ENCODE measurements around the gene ANKUB1. TPM values are rescaled to one million over a fixed set of nuclear protein-coding genes. Genes with fewer than 3 reads are reported as not detected.

Gene ANKUB1
- total and polyA plus RNA-seq, 10 of the 15 experiments (the other 5 are each of a cell fraction or from before 2014, with no cell fraction given) = 0.08 TPM; not detected in 9

DNA sequence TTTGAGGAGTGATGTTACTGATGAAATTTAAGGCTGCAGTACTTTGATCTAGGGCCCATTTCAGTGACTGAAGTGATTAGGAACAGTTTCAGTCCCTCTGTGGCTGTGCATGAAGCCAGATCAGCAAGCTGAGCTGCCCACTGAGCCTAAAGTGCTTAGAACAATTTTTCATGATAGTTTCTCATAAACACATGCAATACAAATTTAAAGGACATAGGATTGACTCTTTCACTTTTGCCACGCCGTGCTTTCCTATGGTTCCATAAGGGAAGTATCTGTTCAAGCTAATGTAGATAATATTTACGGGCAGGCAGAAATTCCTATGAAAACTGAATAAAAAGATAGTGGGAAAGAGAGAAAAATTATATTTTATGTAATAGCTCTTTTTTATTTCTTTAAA lies 10.6 kb downstream of the ANKUB1 start (continued):
- TF ChIP-seq, protein P1, sequence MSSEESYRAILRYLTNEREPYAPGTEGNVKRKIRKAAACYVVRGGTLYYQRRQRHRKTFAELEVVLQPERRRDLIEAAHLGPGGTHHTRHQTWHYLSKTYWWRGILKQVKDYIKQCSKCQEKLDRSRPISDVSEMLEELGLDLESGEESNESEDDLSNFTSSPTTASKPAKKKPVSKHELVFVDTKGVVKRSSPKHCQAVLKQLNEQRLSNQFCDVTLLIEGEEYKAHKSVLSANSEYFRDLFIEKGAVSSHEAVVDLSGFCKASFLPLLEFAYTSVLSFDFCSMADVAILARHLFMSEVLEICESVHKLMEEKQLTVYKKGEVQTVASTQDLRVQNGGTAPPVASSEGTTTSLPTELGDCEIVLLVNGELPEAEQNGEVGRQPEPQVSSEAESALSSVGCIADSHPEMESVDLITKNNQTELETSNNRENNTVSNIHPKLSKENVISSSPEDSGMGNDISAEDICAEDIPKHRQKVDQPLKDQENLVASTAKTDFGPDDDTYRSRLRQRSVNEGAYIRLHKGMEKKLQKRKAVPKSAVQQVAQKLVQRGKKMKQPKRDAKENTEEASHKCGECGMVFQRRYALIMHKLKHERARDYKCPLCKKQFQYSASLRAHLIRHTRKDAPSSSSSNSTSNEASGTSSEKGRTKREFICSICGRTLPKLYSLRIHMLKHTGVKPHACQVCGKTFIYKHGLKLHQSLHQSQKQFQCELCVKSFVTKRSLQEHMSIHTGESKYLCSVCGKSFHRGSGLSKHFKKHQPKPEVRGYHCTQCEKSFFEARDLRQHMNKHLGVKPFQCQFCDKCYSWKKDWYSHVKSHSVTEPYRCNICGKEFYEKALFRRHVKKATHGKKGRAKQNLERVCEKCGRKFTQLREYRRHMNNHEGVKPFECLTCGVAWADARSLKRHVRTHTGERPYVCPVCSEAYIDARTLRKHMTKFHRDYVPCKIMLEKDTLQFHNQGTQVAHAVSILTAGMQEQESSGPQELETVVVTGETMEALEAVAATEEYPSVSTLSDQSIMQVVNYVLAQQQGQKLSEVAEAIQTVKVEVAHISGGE (CRISPR knock-in tag; IDR thresholded peaks at IDR 0.05) = no peak
- TF ChIP-seq STAT1 (conservative IDR thresholded peaks at IDR 0.05) (no peak), DPF2 (IDR thresholded peaks at IDR 0.05) (no peak)

DNA sequence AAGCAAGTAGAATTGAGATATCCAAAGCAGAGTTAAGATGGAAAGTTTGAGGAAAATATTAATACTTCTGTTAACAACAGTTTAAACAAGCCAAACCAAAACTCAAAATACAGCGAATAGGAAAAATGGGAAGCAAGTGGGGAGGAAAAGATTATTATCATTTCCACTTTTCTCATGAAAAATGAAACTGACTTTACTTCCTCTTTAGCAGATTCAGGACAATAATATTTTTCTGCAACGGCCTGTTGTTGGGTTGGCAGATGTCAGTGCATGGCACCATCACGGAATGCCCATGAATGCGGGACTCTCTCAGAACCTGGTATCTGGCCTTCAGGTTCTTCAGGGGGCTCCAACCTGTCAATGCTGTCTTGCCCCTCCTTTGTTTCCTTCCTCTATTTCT lies 11.1 kb downstream of the ANKUB1 start:
- Histone ChIP-seq H3K79me2 (ENCODE audit: control insufficient read depth, insufficient read depth, low read length) (no peaks in the 10 kb centered on the region), H2AFZ (ENCODE audit: control insufficient read depth, low read depth, low read length) (no peak overlapping the region; the same call in 1 of the 2 replicates), H3K4me2 (ENCODE audit: control insufficient read depth, insufficient read depth) (peak overlapping the region; percentile 59; the same call in 1 of the 2 replicates), H4K20me1 (ENCODE audit: control insufficient read depth, insufficient read depth) (no peaks in the 10 kb centered on the region), H3K4me1 (ENCODE audit: control insufficient read depth, insufficient read depth, low read length) (peaks cover 4% of the 10 kb centered on the region), H3K27me3 (replicated peaks in 1 of 2; ENCODE audit: control insufficient read depth in 2 of 2, insufficient read depth in 2 of 2, low read length in 1 of 2) (no peaks in the 10 kb centered on the region; a peak in 2 of 4 replicates), H3K9me3 (replicated peaks; ENCODE audit: control insufficient read depth, insufficient read depth, low read length) (no peaks in the 10 kb centered on the region; the same call in 2 of the 3 replicates), H3K9ac (ENCODE audit: control insufficient read depth, insufficient read depth, low read length) (no peak overlapping the region), H3K36me3 (ENCODE audit: control insufficient read depth in 2 of 2, insufficient read depth in 2 of 2, low read length in 1 of 2) (no peaks in the 10 kb centered on the region), H3K27ac (ENCODE audit: control insufficient read depth, insufficient read depth) (no peak overlapping the region), H3K4me3 (no peak overlapping the region)
- no TSS peak for BruUV-seq (replicated peaks)
- ChIA-PET RAD21 (ENCODE audit: unreplicated experiment) (no interaction called here), CTCF (interaction anchor here (1.6 to 2.9 kb wide), 2 partner anchors 9 to 64 kb away, joined by 4 to 26 read pairs; no protein-coding TSS in a partner anchor), SMC1A (ENCODE audit: uncharacterized antibody, unreplicated experiment) (interaction anchor here (1.9 kb wide), 1 partner anchor 10 kb away, joined by 7 read pairs; no protein-coding TSS in a partner anchor), POLR2A (no interaction called here)
- TF ChIP-seq FOXM1 (IDR thresholded peaks at IDR 0.05; ENCODE audit: low read depth, low read length) = no peak
- TF ChIP-seq BMI1 (IDR thresholded peaks at IDR 0.05; ENCODE audit: borderline replicate concordance) = no peak
- TF ChIP-seq, protein P2, sequence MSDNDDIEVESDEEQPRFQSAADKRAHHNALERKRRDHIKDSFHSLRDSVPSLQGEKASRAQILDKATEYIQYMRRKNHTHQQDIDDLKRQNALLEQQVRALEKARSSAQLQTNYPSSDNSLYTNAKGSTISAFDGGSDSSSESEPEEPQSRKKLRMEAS (IDR thresholded peaks at IDR 0.05; ENCODE audit: low read depth, low read length) = no peak
- no peak for TF ChIP-seq MEF2A (IDR thresholded peaks at IDR 0.05; ENCODE audit: insufficient read depth, low read depth, low read length)
- no peak for TF ChIP-seq ZNF622 (IDR thresholded peaks at IDR 0.05)
- TF ChIP-seq CBX3 (IDR thresholded peaks at IDR 0.05; ENCODE audit: borderline replicate concordance, low read depth) = no peak
- in situ Hi-C loops (cut with MboI) = no loop called here
- no peak for FAIRE-seq
- 49% methylated on average over 4 of the region's 4 CpGs for WGBS (ENCODE audit: insufficient coverage, insufficient replicate concordance, low lambda C conversion rate, missing lambda C conversion rate)
- intact Hi-C loops (cut with micrococcal nuclease; ENCODE audit: unreplicated experiment) = no loop called here
- ATAC-seq = 0 out of 3 replicates have a peak, but pooled peaks have one; percentile 28
- no peak for DNase-seq (ENCODE audit: low read depth, low spot score)

All from GM12878 (cell line).